Embryonic facial prominence (tissue), 1 donor: Measurements from ENCODE around the gene NAA80.
"Not testable (repeated sequence)": the region's sequence is repeated elsewhere in the genome, so short reads cannot be mapped to it uniquely, and the experiment has no call there.

ENCODE experiments used
- DNase-seq: peaks from one replicate; pipeline ENCODE4 v3.0.0-alpha.2; 2016; ENCODE audit errors: extremely low spot score

NAA80 gene

GRCh38 chr3:50290161-50290641 is 9.0 kb downstream of the NAA80 start:
- no peak for DNase-seq

- no peak for DNase-seq
Measured at GRCh38 chr3:50289130-50289529, 10.1 kb downstream of the NAA80 start.

- DNase-seq: no peak
Measured at GRCh38 chr3:50288387-50289007, 10.7 kb downstream of the NAA80 start.

- no peak for DNase-seq
Measured at GRCh38 chr3:50287262-50287661, 11.9 kb downstream of the NAA80 start.

- DNase-seq: no peak
Measured at GRCh38 chr3:50286322-50287227, 12.6 kb downstream of the NAA80 start.

GRCh38 chr3:50284121-50284520 is 15.1 kb downstream of the NAA80 start:
- DNase-seq: not testable (repeated sequence)

GRCh38 chr3:50279255-50280016 is 19.8 kb downstream of the NAA80 start:
- no peak for DNase-seq

- no peak for DNase-seq
Measured at GRCh38 chr3:50278880-50279224, 20.4 kb downstream of the NAA80 start, which contains the start of gene LSMEM2. Gene LSMEM2 (plus strand): TSS chr3:50279087. CDS start chr3:50279114, 27 bp downstream.

GRCh38 chr3:50278123-50278879 is 20.9 kb downstream of the NAA80 start:
- DNase-seq: no peak

GRCh38 chr3:50276762-50277101 is 22.5 kb downstream of the NAA80 start:
- no peak for DNase-seq

GRCh38 chr3:50275996-50276761 is 23.0 kb downstream of the NAA80 start:
- no peak for DNase-seq

GRCh38 chr3:50275141-50275995 is 23.8 kb downstream of the NAA80 start:
- no peak for DNase-seq

GRCh38 chr3:50274371-50275104 is 24.7 kb downstream of the NAA80 start:
- no peak for DNase-seq

- no peak for DNase-seq
Measured at GRCh38 chr3:50273689-50274065, 25.5 kb downstream of the NAA80 start.

GRCh38 chr3:50272911-50273688 is 26.1 kb downstream of the NAA80 start:
- no peak for DNase-seq

- not testable (repeated sequence) for DNase-seq
Measured at GRCh38 chr3:50272538-50272910, 26.7 kb downstream of the NAA80 start.

- DNase-seq: no peak
Measured at GRCh38 chr3:50271314-50271936, 27.8 kb downstream of the NAA80 start.
